HG03064 (cell line): ENCODE measurements around the gene STK24.

Experiments
- ATAC-seq: cut with Tn5 transposase; IDR thresholded peaks from one replicate; pipeline ENCODE4 v1.9.1; 2021; ENCODE audit warnings: low read depth; ENCODE audit not compliant: unreplicated experiment

The STK24 gene

DNA sequence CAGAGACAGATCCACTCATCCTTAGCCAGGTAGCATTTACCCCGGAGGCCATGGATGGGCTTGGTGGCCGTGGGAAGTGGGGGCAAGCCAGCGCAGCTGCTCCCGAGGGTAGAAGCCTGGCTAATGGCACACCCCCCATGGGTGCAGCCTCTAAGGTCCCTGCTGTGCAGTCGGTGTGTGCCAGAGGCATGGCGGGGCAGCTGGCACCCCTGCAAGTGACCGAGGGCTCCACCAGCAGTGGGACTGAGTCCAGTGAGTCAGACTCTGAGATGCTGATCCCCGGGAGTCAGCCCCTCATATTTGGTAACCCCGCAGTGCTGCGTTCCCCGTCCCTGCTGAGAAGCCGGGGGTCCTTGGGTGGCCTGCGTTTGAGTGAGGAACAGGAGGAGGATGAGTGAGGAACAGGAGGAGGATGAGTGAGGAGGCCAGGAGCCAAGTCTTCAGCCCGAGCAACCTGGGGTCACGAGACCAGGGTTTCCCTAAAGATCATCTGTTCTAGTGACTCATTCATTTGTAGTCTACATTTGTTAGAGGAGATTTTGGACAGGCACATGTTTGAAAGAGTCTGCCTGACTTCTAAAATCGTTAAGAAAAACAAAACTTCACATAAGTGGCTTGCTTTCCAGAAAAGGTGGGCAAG, 180.7 kb downstream of the STK24 start:
- no peak for ATAC-seq
